Lower lobe of right lung (tissue), 2 donors: ENCODE measurements around the gene EGR2. TPM values are rescaled to one million over a fixed set of nuclear protein-coding genes. Genes with fewer than 3 reads are reported as not detected.

Source experiments
- ATAC-seq, 2 donors: fragments of 200-7000 bp; cut with Tn5 transposase; one replicate each; pipeline ENCODE4 v1.9.1; 2020 to 2022; ENCODE audit warnings: mild to moderate bottlenecking in 2 of 2, moderate library complexity in 2 of 2
- DNase-seq: peaks from one replicate; pipeline ENCODE4 v3.0.0-alpha.2; 2020
- H3K27ac ChIP-seq: fragments of 200-600 bp; one replicate; pipeline ENCODE4 v1.8.0; 2022
- H3K27me3 ChIP-seq: fragments of 200-600 bp; one replicate; pipeline ENCODE4 v1.8.0; 2022; ENCODE audit warnings: low read depth
- H3K36me3 ChIP-seq: fragments of 200-600 bp; one replicate; pipeline ENCODE4 v1.8.0; 2022; ENCODE audit warnings: mild to moderate bottlenecking
- H3K4me1 ChIP-seq: fragments of 200-600 bp; one replicate; pipeline ENCODE4 v1.8.0; 2022
- H3K4me3 ChIP-seq: fragments of 200-600 bp; one replicate; pipeline ENCODE4 v1.8.0; 2022; ENCODE audit warnings: mild to moderate bottlenecking
- H3K9me3 ChIP-seq: fragments of 200-600 bp; one replicate; pipeline ENCODE4 v1.8.0; 2022
- intact Hi-C: fragments of 100-400 bp; cut with DNase I; formaldehyde crosslinking; loops from one replicate; pipeline ENCODE4 v1.11.0; 2022
- total RNA-seq: library from RNA; stranded (reverse); fragmentation: NEBNext Ultra II Directional; extraction: Animal tissue kit (Norgen Biotek cat#: 25700); gene quantifications from one replicate; pipeline ENCODE4 v1.2.1, GENCODE V29; 2021
- TF ChIP-seq, protein P1 (sequence below): fragments of 200-600 bp; IDR thresholded peaks from one replicate; pipeline ENCODE4 v1.8.0; 2022; ENCODE audit warnings: antibody characterized with exemption, mild to moderate bottlenecking
- donor health status: DM: no; HTN: yes; CAD: no; lungs with severe emphysema.

Gene EGR2
- total RNA-seq, 1 donor from 2014 or later, result 45.6 TPM

- no peak overlapping the region for H3K4me3 ChIP-seq
- no peaks in the 10 kb centered on the region for H3K36me3 ChIP-seq
- intact Hi-C loops, result no loop called here
Measured at GRCh38 chr10:62831346-62831745, 15.2 kb upstream of the EGR2 start.

GRCh38 chr10:62830679-62831078 lies 14.5 kb upstream of the EGR2 start:
- Histone ChIP-seq H3K4me3 (no peak overlapping the region), H3K27me3 (no peaks in the 10 kb centered on the region), H3K9me3 (no peaks in the 10 kb centered on the region), H3K36me3 (no peaks in the 10 kb centered on the region), H3K4me1 (no peaks in the 10 kb centered on the region), H3K27ac (no peak overlapping the region)
- TF ChIP-seq, protein P1, sequence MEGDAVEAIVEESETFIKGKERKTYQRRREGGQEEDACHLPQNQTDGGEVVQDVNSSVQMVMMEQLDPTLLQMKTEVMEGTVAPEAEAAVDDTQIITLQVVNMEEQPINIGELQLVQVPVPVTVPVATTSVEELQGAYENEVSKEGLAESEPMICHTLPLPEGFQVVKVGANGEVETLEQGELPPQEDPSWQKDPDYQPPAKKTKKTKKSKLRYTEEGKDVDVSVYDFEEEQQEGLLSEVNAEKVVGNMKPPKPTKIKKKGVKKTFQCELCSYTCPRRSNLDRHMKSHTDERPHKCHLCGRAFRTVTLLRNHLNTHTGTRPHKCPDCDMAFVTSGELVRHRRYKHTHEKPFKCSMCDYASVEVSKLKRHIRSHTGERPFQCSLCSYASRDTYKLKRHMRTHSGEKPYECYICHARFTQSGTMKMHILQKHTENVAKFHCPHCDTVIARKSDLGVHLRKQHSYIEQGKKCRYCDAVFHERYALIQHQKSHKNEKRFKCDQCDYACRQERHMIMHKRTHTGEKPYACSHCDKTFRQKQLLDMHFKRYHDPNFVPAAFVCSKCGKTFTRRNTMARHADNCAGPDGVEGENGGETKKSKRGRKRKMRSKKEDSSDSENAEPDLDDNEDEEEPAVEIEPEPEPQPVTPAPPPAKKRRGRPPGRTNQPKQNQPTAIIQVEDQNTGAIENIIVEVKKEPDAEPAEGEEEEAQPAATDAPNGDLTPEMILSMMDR, result no peak
- no peak for DNase-seq
- intact Hi-C loops, result no loop called here
- no peak for ATAC-seq

More at GRCh38 chr10:62831346-62831745, 15.2 kb upstream of the EGR2 start:
- no peak overlapping the region for H3K27ac ChIP-seq
- DNase-seq (no peak), ATAC-seq (no peak)
- no peaks in the 10 kb centered on the region for H3K9me3 ChIP-seq
- TF ChIP-seq, protein P1, result no peak
- no peaks in the 10 kb centered on the region for H3K27me3 ChIP-seq
- H3K4me1 ChIP-seq, result no peaks in the 10 kb centered on the region

DNA sequence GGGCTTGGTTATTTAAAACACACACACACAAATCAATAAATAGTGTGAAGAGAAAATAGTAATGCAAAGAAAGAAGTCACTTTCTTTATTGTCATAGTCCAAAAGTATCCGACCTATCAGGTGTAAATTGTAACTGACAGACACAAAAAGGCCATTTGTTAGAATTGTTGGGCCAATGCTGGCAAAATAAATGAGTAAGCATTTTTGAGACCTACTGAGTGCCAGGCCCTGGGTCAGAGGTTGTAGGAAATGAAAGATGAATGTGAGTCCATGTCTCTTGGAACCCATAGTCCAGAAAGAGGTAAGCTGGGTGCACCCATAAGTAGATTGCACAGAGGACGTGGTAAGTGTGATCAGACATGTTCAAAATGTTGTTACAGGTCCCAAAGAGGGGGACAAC lies 13.5 kb upstream of the EGR2 start:
- H3K4me1 ChIP-seq, result no peaks in the 10 kb centered on the region

GRCh38 chr10:62826273-62826672 lies 10.1 kb upstream of the EGR2 start:
- TF ChIP-seq, protein P1, result no peak
- ATAC-seq, result no peak
- intact Hi-C loops, result no loop called here

More for the DNA sequence above, 13.5 kb upstream of the EGR2 start:
- DNase-seq (no peak), ATAC-seq (no peak)
- no peaks in the 10 kb centered on the region for H3K9me3 ChIP-seq
- TF ChIP-seq, protein P1, result no peak
- no peaks in the 10 kb centered on the region for H3K27me3 ChIP-seq
- no peaks in the 10 kb centered on the region for H3K36me3 ChIP-seq
- no peak overlapping the region for H3K4me3 ChIP-seq
- no peak overlapping the region for H3K27ac ChIP-seq
- intact Hi-C loops, result no loop called here

DNA sequence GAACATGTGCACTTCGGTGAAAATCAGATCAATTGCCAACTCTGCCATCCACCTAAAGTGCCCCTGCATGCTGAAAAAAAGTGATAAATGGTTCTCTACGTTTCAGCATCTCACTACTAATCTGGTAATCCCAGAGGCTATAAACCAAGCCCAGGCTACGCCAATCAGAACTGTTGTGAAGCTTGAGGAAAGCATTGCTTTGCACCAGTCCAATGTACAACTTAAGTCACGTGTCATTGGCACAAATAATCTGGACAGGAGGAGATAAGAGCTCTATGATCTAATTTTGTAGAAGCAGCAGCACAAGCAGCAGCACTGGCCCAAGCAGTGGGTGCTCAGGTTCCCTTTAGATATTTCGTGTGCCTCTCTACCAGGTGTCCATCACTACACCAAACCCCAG lies 4.4 kb upstream of the EGR2 start:
- Histone ChIP-seq H3K4me3 (no peak overlapping the region), H3K27me3 (peaks cover 30% of the 10 kb centered on the region), H3K36me3 (no peaks in the 10 kb centered on the region), H3K9me3 (no peaks in the 10 kb centered on the region), H3K27ac (no peak overlapping the region), H3K4me1 (peaks cover 30% of the 10 kb centered on the region)
- TF ChIP-seq, protein P1, result no peak
- intact Hi-C loops, result no loop called here
- DNase-seq (no peak), ATAC-seq (no peak)

More at GRCh38 chr10:62826273-62826672, 10.1 kb upstream of the EGR2 start:
- H3K27me3 ChIP-seq, result no peaks in the 10 kb centered on the region
- H3K4me1 ChIP-seq, result no peaks in the 10 kb centered on the region
- no peak overlapping the region for H3K4me3 ChIP-seq
- H3K27ac ChIP-seq, result no peak overlapping the region
- H3K9me3 ChIP-seq, result no peaks in the 10 kb centered on the region
- no peak for DNase-seq
- H3K36me3 ChIP-seq, result no peaks in the 10 kb centered on the region
